NCI-H2196 treated with DMSO at 0.1 percent for 48 hours (cell line): ENCODE results near the gene TCERG1L.

Experiments
- DNase-seq: peaks from one replicate; lab custom pipeline; 2025; ENCODE audit not compliant: unreplicated experiment; lab: John Stamatoyannopoulos, UW

Gene TCERG1L

DNA sequence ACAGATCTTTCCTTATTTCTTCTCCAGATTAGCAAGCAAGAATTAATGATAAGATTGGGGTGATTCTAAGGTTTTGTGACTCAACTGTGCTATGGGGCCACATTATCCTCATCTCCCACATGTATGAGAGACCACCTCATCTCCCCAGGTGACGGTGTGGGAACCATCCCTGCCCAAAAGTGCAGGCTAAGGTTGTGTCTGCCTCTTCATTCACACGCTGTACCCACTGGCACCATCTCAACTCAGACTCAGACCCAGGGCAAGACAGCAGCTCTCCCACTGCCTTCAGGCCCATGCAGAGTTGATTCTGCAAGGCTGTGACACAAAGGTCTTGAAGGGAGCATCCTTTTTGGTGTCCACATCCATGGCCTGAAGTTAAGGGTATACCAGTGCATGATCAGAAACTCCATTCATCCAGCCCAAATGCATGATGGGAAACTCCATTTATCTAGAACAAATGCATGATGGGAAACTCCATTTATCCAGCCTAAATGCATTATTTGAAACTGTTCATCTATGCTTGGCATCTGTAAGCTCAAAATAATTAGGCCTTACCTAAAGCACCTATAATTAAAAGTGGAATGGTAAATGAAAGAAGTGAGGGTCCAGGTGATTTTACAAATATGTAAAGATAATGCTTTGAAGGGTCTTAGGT lies 99.4 kb downstream of the TCERG1L start:
- DNase-seq: no peak

DNA sequence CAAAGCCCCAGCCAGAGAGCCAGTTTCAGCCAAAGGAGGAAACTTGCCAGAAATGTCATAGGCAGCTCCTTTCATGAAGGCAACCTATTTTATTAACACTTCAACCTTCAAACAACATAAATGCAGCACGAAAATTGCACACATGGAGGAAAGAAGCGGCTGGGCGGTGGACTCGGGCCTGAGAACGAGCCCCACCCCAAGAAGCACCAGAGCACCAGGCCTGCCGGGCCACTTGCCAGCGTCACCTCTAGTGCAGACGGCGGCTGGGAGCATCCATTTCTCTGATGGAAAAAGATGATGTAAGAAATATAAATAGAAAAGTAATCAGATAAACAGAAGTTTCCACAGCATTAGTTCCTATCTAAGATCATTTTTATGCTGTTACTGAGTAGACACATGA lies 100.0 kb downstream of the TCERG1L start:
- DNase-seq: no peak

DNA sequence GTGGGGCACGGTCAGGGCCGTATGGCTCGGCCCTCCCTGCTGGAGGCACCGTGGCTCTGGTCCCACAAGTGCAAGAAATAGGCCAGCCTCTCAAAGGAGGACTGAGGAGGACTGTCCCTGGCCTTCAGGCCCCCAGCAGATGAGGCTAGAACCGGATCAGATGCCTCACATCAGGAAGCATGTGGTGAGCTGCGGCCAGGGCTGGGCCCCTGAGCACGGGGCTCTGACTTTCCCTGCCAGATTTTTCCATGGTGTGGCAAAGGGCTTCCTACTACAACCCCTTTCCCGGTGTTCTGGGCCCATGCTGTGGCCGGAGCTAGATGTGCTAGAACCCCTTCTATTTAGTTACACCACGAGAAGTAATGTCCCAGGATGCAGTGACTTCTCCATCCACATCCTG lies 100.4 kb downstream of the TCERG1L start:
- no peak for DNase-seq

DNA sequence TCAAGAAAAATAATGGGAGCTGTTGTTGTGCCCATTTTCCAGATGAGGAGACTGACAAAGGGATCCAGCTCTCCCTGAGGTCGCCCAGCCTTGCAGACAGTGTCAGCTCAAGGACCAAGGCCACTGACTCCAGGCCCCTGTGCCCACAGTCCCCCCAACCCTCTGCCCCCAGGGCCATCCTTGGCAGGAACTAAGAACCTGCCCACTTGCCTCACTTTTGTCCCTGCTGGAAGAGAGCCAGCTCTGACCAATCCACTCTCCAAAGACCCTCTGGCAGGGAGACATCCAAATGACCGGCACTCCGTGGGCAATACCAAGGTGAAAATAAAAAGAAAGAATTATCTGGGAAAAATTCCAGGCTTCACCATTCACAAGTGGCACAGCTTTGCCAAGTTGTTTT lies 101.3 kb downstream of the TCERG1L start:
- DNase-seq: no peak

DNA sequence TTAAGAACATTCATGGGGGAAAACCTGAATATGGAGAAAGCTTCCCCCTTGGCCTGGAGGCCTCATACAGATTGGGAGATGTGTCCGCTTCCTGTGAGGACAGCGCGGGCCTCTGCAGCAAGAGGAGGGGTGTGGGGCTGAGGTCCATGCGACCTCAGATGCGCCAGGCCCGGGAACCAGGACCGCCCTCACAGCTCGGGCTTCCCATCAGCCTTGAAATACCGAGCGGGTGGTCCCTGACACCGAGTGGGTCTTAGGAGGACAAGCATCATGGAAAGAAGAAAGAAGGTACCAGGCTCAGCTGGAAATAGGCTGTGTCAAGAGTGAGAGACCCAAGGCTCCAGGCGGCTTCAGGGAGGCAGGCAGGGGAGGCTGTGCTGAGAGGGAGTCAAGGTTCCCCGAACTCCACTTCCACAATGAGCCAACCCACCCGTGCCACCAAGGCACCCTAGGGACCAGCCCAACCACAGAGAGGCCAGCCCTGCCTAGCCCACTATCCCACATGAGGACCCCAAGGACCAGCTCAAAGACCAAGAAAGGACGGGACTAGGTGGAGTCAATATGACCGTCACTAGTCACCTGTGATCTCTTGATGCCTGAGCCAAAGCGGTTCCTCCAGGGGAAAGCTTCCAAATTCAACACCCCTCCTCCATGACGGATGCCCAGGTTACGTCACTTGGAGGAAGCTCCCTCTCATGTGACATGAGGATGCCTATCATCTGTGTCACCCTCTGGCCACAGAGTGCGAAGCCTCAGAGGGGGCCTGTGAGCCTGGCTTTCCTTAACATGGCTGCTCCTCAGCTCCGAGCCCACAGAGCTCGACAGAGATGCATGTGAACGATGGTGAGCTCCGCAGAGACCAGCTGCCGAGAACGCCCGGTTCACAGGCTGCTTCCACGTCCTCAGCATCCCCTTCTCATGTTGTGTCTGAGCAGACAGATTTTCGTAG lies 103.7 kb downstream of the TCERG1L start:
- no peak for DNase-seq

DNA sequence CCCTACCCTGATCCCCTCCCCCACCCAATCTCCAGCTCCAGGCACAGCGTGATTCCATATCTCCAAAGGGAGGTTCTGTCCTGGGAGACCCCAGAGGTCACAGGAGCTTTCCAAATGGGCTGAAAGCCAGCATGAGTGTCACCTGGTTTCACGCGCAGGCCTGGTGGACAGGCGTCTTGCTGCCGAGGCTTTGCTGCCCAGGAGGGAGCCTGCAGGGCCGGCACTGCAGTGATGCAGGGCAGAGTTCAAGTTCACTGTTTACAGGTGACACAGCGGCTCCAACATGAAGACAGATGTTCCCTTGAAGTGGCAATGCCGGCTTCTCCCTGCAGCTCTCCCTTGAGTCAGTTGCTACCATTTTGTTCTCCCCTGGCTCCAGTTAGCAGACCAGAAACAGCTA lies 104.3 kb downstream of the TCERG1L start:
- no peak for DNase-seq

DNA sequence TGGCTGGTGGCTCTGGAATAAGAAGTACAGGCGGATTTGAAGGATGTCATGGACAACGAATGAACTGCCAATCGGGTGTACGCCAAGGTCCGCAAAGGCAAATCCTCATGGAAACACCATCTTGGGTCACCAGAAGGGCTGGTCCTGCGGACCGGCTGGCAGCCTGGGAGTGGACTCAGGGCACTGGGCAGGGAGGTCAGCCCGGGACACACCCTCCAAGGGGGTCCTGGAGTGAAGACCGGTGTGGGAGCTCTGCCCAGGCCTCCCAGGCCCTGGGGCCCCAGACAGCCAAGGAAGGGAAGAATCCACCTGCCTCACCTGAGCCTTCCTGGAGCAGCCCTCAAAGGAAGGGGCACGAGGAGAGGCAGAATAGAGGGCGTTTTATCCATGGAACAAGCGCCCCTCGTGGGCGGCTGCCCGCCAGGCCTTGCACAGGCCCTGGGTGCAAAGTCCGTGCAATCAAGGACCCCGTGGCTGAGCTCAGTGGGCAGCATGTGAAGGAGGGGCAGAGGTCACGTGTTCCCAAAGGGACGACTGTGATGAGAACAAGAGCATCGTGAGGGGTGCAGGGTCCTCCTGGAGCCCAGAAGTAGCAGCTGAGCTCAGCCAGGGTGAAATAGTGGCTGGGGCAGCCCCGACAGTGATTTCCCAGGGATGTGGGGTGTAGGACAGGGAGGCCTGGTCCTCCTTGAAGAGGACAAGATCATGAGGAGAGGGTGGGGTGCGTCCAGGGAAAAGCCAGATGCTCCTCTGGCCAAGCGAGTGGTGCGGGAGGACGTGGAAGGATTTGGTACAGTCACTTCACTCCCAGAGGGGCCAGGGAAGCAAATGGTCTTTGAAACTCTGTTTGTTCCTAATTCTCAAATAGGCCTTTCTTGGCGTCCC lies 105.2 kb downstream of the TCERG1L start:
- no peak for DNase-seq

DNA sequence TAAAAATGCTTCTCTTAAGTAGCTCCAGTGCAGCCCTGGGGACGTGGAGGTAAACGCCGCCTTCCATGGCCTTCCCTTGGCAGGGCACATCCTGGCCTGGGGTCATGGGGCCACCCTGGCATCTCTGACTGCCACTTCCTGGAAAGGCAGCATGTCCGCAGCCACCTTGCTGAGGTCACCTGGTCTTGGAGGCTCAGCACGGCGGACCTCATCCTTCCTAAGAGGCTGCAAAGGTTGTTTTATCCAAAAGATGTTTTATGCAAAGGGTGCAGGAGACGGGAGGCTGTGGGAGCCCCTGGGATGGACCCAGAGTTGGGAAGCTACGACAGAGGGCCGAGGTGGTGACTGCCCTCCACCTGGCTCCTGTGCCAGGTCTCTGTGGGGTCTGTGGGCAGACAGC lies 106.0 kb downstream of the TCERG1L start:
- DNase-seq: no peak

DNA sequence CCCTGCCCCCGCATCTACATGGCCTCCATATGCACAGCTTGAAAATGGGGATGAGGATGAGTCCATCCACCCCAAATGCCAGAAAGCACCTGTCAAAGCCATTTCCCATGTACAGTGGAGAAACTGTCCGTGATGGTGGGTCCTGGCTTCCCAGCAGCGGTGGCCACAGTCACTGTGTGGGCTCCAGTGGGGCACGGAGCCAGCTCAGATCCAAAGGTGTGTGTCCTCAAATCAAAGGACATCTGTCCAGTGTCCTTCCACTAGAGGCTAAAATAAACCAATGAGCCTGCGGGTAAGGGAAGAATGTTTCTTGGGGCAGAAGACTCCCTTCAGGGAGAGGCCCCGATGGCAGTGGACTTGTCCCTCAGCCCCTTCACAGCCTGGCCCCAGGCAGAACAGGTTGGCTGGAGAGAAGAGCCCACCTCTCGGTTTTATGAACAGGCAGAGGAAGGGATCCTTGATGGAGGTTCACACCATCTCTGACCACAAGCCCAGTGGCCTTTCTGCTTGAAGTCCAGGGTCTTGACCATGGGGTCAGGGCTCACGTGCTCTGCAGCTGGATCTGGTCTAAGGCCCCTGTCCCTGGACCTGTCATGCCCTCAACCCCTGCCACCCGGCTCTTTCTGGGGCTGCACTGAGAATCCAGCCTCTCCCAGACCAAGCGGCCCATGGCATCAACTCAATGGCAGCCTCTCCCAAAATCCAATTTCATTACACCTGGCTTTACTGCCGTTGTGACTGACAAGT lies 106.9 kb downstream of the TCERG1L start:
- DNase-seq: no peak

DNA sequence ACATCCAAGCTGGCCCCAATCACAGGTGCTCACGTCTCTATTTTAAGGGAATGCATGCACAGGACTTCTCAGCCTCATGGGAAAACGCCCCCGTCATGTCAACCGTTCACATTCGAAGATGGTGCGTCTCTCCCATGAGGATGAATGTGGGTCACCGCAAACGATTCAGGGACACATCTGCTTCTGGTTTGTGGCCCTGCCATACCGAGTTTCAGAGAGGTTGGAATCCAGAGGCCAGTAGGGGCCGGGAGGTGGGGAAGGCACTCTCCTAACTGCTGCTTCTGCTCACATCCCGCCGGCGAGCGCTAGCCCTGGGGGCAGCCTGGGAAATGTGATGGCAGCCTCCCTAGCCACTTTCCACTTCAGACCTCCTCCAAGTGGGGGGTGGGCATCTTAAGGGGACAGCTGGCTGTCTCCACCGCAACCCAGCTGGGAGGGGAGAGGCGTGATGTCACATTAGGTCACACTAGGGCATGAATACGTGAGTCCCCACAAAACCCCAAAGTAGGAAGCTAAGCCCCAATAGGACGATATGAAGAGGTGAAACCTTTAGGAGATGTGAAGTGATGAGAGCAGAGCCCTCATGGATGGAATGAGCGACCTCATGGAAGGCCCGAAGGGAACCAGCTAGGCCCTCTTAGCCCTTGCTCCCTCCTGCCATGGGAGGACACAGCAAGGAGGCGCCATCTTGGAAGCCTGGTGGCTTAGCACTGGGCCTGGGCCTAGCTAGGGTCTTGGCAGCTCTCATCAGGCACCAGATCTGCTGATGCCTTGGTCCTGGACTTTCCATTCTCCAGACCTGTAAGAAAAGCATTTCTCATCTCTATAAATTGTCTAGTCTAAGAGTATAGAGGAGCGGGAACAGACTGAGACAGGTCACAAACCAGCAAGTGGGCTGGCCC lies 107.8 kb downstream of the TCERG1L start:
- no peak for DNase-seq

DNA sequence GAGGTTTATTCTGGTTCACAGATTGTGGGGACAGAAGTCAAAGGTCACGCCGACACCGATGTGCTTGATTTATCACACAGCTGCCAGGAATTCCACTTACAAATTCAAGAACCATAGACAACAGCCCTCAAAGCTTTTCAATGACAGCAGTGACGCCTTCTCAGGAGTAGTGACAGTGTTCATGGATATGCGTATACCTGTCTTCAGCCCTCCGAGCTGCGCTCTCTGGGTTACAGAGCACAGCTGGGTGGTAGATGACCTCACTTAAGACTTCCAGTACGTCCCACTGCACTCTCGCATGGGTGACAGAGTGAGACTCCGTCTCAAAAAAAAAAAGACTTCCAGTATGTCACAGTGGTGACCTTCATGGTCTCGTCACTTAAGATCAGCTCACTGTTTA lies 108.5 kb downstream of the TCERG1L start:
- no peak for DNase-seq

DNA sequence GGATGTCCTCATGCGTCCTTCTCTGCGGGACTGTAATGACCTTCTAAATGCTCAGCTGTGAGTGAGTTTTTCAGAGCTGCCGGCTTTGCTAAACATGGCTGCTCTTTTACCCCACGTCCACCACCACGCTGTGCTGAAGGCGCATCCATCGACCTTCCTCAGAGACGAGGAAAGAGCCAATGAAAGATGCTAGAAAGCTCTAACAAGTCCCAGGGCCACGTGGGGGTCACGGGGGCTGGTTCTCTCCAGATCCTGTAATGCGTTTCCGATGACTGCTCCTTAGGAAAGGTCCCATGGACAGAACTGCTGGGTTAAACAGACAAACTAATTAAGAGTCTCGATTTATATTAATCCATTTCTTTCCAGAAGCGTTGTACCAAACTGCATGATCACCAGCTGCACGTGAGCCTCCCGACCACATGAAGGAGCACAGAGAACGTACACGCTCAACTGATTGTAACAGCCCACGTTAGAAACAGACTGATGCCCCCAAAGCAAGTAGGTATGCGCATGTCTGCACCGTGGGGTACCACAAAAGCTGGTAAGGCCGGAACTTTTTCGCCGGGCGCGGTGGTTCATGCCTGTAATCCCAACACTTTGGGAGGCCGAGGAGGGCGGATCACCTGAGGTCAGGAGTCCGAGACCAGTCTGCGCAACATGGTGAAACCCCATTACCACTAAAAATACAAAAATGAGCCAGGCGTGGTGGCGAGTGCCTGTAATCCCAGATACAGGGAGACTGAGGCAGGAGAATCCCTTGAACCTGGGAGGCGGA lies 109.6 kb downstream of the TCERG1L start:
- DNase-seq: no peak

DNA sequence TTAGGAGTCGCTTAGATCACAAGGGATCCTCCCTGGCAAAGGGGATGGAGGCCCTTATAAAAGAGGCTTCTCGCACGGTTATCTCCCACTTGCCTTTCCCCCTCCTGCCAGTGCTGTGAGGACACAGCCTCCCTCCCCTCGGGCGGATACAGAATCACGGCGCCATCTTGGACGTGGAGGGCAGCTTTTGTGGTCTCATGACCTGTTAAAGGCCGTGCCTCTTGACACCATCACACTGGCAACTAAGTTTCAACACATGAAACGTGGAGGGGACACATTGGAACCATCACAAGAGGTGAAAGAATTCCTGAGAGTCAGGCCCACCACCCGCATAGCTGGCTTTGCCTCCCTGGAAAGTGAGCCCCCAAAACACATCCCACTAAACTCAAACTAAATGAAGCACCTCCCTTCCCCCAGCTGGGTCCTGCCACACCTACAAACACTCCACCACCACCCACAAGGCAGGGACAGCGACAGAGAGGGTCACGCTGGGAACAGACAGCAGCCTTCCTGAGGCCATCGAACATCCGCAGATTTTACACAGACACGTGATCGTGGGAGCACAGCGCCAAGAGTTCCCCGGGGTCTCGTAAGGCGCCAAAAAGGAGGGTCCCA lies 110.6 kb downstream of the TCERG1L start:
- no peak for DNase-seq

DNA sequence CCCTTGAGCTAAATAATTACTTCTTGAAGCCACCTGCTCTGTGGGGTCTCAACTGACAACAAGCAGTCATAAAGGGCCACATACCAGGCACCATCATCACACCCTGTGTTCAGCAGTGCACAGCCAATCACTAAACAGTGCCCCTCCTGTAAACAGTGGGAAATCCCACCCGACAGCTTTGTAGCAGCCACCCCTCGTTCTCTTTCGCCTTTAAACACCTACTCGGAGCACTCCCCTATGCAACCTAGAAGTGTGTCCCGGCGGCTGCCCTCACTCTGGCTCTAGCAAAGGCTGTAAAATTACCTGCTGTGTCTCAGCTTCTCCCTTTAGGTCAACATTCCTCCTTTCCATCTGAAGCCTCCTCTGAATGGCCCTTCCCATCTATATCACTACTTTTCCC lies 111.9 kb downstream of the TCERG1L start:
- DNase-seq: no peak

DNA sequence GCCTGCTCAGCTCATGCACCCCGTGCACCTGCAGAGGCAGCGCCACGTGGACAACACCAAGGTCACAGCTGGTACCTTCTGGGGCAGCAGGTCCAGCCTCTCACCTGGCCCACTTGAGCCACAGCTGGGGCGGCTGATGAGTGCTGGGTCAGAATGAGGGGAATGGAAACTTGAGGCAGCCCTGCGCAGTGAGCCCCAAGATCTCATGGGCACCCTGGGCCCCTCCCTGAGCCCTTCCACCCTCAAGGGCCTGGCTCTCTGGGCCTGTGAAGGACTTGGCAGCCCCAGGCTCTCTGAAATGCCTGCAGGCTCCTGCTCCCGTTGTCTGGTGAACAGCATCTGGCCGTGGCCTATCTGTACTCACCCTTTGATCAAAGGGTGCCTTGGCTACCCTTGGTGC lies 112.7 kb downstream of the TCERG1L start:
- DNase-seq: no peak

DNA sequence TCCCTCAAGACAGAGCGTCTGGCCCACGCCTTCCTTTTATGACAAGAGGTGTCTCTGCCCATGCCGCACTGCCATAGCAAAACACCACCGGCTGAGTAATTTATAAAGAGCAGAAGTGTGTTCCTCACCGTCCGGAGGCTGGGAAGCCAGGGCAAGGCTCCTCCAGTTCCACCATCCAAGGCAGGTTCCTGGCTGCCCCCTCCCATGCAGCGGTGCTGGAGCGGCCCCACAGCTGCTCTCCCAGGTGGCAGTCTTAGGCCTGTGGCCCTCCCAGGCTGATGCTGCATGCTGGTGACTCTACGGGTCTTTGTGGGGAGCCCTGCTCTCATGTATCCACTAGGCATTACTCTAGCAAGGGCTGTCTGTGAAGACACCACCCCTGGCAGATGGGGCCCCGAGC lies 113.1 kb downstream of the TCERG1L start:
- no peak for DNase-seq

DNA sequence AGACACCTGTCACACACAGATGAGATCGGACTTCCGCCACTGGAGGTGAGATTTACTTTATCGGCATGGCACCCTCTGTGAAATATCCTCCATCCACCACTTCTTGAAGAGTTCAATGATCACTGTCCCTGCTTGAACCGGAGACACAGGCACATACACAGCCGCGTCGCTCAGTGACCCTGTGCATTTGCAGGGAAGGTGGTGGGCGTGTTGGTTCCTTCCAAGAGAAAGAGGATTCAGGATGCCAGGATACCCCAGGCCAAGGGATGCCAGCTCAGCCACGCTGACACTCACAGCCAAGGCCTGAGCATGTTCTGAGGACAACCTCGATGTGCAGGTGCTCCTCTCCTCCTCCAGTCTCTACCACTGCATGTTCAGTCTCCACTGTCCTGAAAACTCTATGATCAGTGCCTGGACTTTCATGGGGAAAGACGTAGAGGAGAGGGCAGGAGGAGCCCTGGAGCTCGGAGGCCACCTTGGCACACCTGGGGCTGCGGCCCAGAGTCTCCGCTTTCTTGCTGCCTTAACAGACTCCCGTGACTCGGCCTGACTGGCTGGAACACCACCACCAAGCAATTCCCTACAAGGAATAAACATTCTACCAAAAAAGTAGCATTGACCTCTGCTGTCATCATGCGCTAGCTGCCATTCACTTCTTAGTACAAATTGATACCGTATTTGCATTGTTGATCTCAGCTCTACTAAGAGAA lies 115.2 kb downstream of the TCERG1L start:
- no peak for DNase-seq

DNA sequence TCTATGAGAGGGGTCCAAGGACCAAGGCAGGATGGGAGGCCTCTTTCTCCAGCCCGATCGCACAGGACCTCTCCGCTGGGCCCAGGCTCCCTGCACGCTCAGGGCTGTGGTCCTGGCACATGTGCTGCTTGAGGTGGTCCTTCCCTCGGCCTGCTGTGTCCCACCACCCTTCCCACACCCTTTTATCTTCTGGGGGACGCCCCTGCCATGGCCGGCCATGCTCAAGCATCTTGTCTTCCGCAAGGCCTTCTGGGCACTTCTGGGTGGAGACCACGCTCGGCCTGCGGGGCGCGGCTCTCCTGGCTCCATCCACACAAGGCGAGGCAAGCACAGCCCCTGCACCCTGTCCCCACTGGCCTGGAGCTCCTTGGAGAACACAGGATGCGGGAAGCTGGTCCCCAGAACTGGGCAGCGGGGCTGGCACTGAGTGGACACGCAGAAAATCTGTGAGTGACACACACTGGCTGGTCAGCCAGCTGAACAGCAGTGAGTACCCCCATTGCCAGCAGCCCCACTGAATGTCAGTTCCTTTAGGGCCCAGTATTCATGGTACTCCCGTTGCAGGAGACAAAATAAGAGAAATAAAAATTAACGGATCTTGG lies 115.9 kb downstream of the TCERG1L start:
- no peak for DNase-seq
